ENCODE measurements around the gene UBXN4.
"Not testable (repeated sequence)": the region's sequence is repeated elsewhere in the genome, so short reads cannot be mapped to it uniquely, and the experiment has no call there.

Gene UBXN4

GRCh38 chr2:135741395-135742324 lies at the start of gene UBXN4:
TSS of gene UBXN4 (plus strand) at chr2:135741855. CDS start at chr2:135741930, 75 bp downstream.
- DNase-seq = peak; percentile 89 to 98

- DNase-seq = no peak
Measured at GRCh38 chr2:135694711-135695110, 46.9 kb upstream of the UBXN4 start.

- no peak for DNase-seq
Measured at GRCh38 chr2:135698838-135699237, 42.8 kb upstream of the UBXN4 start.

GRCh38 chr2:135701442-135701841 lies 40.2 kb upstream of the UBXN4 start:
- no peak for DNase-seq

GRCh38 chr2:135703300-135703699 lies 38.4 kb upstream of the UBXN4 start:
- no peak for DNase-seq

- not testable (repeated sequence) for DNase-seq
Measured at GRCh38 chr2:135704075-135704474, 37.6 kb upstream of the UBXN4 start.

GRCh38 chr2:135708159-135708558 lies 33.5 kb upstream of the UBXN4 start:
- no peak for DNase-seq

- DNase-seq = peak; percentile 59 to 69
Measured at GRCh38 chr2:135709992-135710391, 31.7 kb upstream of the UBXN4 start.

- not testable (repeated sequence) for DNase-seq
Measured at GRCh38 chr2:135715086-135715485, 26.6 kb upstream of the UBXN4 start.

- no peak for DNase-seq
Measured at GRCh38 chr2:135728064-135728743, 13.5 kb upstream of the UBXN4 start.

GRCh38 chr2:135732561-135732960 lies 9.1 kb upstream of the UBXN4 start:
- no peak for DNase-seq

GRCh38 chr2:135733045-135733444 lies 8.6 kb upstream of the UBXN4 start:
- no peak for DNase-seq

GRCh38 chr2:135736546-135736945 lies 5.1 kb upstream of the UBXN4 start:
- DNase-seq = no peak

GRCh38 chr2:135740206-135740605 lies 1.4 kb upstream of the UBXN4 start:
- DNase-seq = no peak

- DNase-seq = no peak
Measured at GRCh38 chr2:135741043-135741394, 636 bp upstream of the UBXN4 start.

- peak in 1 of 2 experiments; percentile 15 for DNase-seq
Measured at GRCh38 chr2:135742325-135742757, 686 bp downstream of the UBXN4 start.

GRCh38 chr2:135743860-135744259 lies 2.2 kb downstream of the UBXN4 start:
- no peak for DNase-seq

GRCh38 chr2:135744760-135745314 lies 3.2 kb downstream of the UBXN4 start:
- peak; percentile 8 to 25 for DNase-seq

GRCh38 chr2:135745545-135745944 lies 3.9 kb downstream of the UBXN4 start:
- DNase-seq = no peak

GRCh38 chr2:135755573-135755972 lies 13.9 kb downstream of the UBXN4 start:
- no peak for DNase-seq

- no peak for DNase-seq
Measured at GRCh38 chr2:135756692-135757091, 15.0 kb downstream of the UBXN4 start.

- DNase-seq = no peak
Measured at GRCh38 chr2:135762022-135762421, 20.4 kb downstream of the UBXN4 start.

GRCh38 chr2:135762530-135762929 lies 20.9 kb downstream of the UBXN4 start:
- no peak for DNase-seq

GRCh38 chr2:135768863-135769262 lies 27.2 kb downstream of the UBXN4 start:
- DNase-seq = no peak

All from stimulated activated CD4-positive, alpha-beta T cell treated with anti-CD3 and anti-CD28 coated beads, Interleukin-4, amount 100 ng/mL, for 4 hours (primary cell).